Activated T-helper 2 cell treated with anti-CD3 and anti-CD28 coated beads, Interferon-gamma antibody, Interleukin-2, Interleukin-4, amounts not matched to agents 10 μg/mL and 5 μg/mL and 100 μg/mL, durations not matched to agents 14 hours and 24 hours and 36 hours (primary cell): ENCODE measurements around the gene SMIM23. TPM values are rescaled to one million over a fixed set of nuclear protein-coding genes. Genes with fewer than 3 reads are reported as not detected.

Source experiments
- DNase-seq: peaks from one replicate; pipeline ENCODE4 v3.0.0; 2021; ENCODE audit warnings: low spot score
- H3K27ac Mint-ChIP-seq: one replicate; pipeline ENCODE4 v1.8.0; 2021; ENCODE audit warnings: mixed read lengths
- H3K27me3 Mint-ChIP-seq: one replicate; pipeline ENCODE4 v1.8.0; 2021; ENCODE audit warnings: low read depth, mixed read lengths
- H3K36me3 Mint-ChIP-seq: one replicate; pipeline ENCODE4 v1.8.0; 2021; ENCODE audit warnings: low read depth, mixed read lengths
- H3K4me1 Mint-ChIP-seq: one replicate; pipeline ENCODE4 v1.8.0; 2021; ENCODE audit warnings: low read depth, mixed read lengths
- H3K4me3 Mint-ChIP-seq: one replicate; pipeline ENCODE4 v1.8.0; 2021; ENCODE audit warnings: low read depth, mild to moderate bottlenecking, moderate library complexity, mixed read lengths
- H3K9me3 Mint-ChIP-seq: one replicate; pipeline ENCODE4 v1.8.0; 2021; ENCODE audit warnings: mixed read lengths
- intact Hi-C: fragments of 100-400 bp; cut with micrococcal nuclease; formaldehyde crosslinking; loops from one replicate; pipeline ENCODE4 v1.15.1; 2023
- total RNA-seq: library from RNA; stranded (reverse); gene quantifications from 2 replicates; pipeline ENCODE4 v1.2.3, GENCODE V29; 2022

SMIM23 gene
- total RNA-seq, 1 donor from 2014 or later: not detected

DNA sequence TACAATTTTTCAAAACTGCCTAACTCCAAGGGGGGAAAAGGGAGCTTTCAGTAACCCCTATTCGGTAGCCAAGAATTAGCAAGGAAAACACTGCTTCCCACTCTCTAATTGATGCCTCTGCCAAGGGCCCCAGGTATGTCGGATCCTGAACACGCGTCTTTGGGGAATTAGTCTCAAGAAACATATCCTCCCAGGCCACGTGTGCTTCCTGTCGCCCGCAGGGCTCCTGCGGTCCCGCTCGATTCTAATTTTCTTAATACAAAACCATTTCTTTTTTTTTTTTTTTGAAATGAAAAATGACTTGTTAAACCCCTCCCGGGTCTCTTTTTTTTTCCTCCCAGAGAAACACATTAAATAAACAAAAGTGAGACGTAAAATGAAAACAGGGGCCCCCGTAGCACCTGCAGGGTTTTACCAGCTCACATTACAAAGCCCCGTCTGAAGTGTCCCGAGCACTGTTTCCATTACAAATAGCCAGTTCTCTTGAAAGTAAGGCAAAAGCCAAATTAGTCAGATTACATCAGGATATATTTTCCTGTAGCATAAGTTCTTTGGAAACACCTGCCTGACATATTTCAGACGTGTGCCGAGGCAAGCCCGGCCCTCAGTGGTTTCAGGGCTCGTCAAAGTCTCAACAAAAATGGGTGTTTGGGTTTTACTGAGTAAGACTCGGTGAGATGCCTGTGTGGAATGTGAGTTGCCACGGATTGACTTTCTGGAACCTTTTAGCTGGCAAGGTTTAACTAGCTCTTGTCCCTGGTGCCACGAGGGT lies 21.5 kb downstream of the SMIM23 start:
- no peak overlapping the region for H3K4me3 Mint-ChIP-seq

DNA sequence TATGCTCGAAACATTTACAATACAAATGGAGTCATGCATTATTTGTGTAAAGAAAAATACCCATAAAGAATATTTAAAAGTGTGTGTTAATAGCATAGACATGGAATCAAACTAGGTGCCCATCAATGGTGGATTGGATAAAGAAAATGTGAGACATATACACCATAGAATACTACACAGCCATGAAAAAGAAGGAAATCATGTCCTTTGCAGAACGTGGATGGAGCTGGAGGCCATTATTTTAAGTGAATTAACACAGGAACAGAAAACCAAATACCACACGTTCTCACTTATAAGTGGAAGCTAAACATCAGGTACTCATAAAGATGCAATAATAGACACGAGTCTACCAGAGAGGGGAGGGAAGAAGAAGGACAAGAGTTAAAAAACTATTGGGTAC lies 22.8 kb downstream of the SMIM23 start:
- intact Hi-C loops: no loop called here
- H3K27ac Mint-ChIP-seq: no peak overlapping the region
- DNase-seq: no peak

More for the DNA sequence above, 21.5 kb downstream of the SMIM23 start:
- no peak for DNase-seq
- intact Hi-C loops: no loop called here
- H3K27me3 Mint-ChIP-seq: peaks cover 27% of the 10 kb centered on the region
- no peak overlapping the region for H3K27ac Mint-ChIP-seq
- H3K36me3 Mint-ChIP-seq: no peaks in the 10 kb centered on the region
- H3K9me3 Mint-ChIP-seq: no peaks in the 10 kb centered on the region
- peaks cover 2% of the 10 kb centered on the region for H3K4me1 Mint-ChIP-seq

DNA sequence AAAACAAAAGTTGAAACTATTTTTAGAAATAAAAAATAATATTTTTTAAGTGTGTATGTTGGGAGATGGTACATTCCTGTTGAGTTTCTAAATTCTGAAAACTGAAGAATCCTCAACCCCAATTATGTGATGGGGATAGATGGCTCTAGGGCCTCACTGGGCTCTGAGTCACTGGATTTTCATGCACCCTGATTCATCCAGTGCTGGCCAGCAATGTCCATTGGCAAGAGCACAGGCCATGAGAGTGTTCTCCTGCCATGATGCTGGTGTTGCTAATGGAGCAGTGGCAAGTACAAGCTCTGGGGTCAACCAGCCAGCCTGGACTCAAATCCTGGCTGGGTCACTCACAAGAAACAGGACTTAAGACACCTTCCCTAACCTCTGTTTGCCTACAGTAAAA lies 23.3 kb downstream of the SMIM23 start:
- no peaks in the 10 kb centered on the region for H3K9me3 Mint-ChIP-seq
- no peaks in the 10 kb centered on the region for H3K36me3 Mint-ChIP-seq
- H3K4me3 Mint-ChIP-seq: no peak overlapping the region
- peaks cover 27% of the 10 kb centered on the region for H3K27me3 Mint-ChIP-seq
- no peak for DNase-seq
- H3K4me1 Mint-ChIP-seq: peaks cover 2% of the 10 kb centered on the region
- no peak overlapping the region for H3K27ac Mint-ChIP-seq
- intact Hi-C loops: no loop called here

More for the DNA sequence above, 22.8 kb downstream of the SMIM23 start:
- Mint-ChIP-seq H3K36me3 (no peaks in the 10 kb centered on the region), H3K27me3 (peaks cover 27% of the 10 kb centered on the region), H3K4me3 (no peak overlapping the region), H3K9me3 (no peaks in the 10 kb centered on the region), H3K4me1 (peaks cover 2% of the 10 kb centered on the region)

DNA sequence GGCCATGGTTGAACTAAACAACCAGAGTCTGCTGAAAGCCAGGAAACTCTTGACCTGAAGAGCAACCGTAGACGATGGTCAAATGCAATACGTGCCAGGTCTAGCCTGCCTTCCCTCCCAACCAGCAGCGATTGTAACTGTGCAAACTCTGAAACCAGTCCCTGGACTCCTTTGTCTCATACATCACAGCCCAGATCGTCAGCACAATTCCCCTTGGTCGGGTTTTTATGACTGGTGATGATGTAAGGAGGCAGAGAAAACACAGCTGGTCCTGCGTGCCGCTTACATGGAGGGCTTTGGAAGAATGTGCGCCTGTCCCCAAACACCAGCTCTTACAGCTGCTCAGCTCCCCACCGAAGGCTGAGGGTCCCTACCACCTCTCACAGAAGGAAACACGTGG lies 24.6 kb downstream of the SMIM23 start:
- intact Hi-C loops: no loop called here
- Mint-ChIP-seq H3K36me3 (no peaks in the 10 kb centered on the region), H3K4me3 (no peak overlapping the region), H3K9me3 (no peaks in the 10 kb centered on the region), H3K27ac (no peak overlapping the region), H3K4me1 (peaks cover 2% of the 10 kb centered on the region), H3K27me3 (peaks cover 29% of the 10 kb centered on the region)
- no peak for DNase-seq

DNA sequence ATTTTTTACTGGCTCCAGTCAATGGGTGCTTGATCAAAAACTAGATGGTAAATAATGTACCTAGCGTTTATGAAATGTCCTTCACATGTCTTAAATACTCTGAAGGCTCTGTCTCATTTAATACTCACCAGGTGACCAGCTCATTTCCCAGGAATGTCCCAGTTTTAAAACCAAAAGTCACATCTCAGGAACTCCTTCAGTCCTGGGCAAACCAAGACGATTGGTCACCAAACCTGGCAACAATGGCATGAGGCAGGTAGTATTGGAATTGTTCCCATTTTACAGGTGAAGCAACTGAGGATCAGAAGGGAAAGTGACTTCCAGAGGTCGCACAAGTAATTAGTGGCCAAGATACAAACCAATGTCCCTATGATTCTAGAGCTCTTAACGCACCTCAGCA lies 27.7 kb downstream of the SMIM23 start:
- Mint-ChIP-seq H3K9me3 (no peaks in the 10 kb centered on the region), H3K36me3 (no peaks in the 10 kb centered on the region), H3K27ac (no peak overlapping the region), H3K4me3 (no peak overlapping the region), H3K4me1 (no peaks in the 10 kb centered on the region), H3K27me3 (peaks cover 10% of the 10 kb centered on the region)
- intact Hi-C loops: no loop called here
- DNase-seq: no peak

DNA sequence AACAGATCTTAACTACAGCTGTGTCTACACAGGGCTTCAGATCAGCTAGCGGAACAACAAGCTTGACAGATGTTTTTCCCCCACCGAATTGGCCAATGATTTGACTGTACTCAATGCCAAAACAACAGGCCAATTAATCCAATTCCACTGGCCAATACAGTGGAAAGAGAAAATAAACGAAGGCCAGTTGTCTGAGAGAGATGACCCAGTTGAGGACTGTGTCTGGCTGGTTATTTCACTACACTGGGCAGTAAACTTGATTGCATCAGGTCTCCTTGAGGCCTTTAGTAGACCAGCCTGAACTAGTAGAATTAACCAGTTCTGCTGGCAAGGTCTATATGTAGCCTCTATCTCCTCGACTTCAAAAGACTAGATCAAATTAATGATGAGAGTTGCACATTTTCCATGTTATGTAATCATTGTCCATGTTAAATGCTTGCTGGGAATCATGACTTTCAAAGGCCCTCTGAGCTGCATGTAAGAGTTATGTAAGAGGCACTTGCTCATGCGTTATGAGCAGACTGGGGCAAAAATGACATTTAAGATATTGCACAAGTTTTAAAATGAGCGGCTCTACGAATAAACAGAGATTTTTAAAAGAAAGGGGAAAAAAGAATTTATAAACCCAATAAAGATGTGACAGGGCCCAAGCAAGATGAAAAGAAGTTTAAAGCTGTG lies 28.3 kb downstream of the SMIM23 start:
- intact Hi-C loops: no loop called here
- H3K4me1 Mint-ChIP-seq: no peaks in the 10 kb centered on the region
- no peak for DNase-seq
- H3K36me3 Mint-ChIP-seq: no peaks in the 10 kb centered on the region
- no peak overlapping the region for H3K27ac Mint-ChIP-seq
- H3K27me3 Mint-ChIP-seq: peaks cover 10% of the 10 kb centered on the region
- no peaks in the 10 kb centered on the region for H3K9me3 Mint-ChIP-seq
- no peak overlapping the region for H3K4me3 Mint-ChIP-seq

DNA sequence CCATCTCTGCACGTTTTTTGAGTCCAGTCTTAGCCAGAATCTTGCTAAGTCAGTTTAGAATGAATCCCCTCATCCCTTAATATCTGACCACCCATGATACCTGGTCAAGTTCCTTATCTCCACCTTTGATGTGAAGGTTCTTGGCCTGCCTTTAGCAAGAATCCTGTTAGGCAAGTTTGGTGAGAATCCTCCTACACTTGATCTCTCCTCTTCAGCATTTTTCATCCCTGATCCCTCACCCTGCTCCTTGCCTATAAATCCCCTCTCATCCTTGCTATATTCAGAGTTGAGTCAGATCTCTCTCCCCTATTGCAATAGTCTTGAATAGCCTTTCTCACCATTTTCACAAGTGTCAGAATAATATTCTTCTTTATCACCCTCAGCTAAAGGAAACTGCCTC lies 31.0 kb downstream of the SMIM23 start:
- Mint-ChIP-seq H3K4me3 (no peak overlapping the region), H3K27me3 (peaks cover 10% of the 10 kb centered on the region), H3K4me1 (no peaks in the 10 kb centered on the region), H3K27ac (no peak overlapping the region), H3K36me3 (no peaks in the 10 kb centered on the region), H3K9me3 (no peaks in the 10 kb centered on the region)
- intact Hi-C loops: no loop called here
- DNase-seq: no peak

DNA sequence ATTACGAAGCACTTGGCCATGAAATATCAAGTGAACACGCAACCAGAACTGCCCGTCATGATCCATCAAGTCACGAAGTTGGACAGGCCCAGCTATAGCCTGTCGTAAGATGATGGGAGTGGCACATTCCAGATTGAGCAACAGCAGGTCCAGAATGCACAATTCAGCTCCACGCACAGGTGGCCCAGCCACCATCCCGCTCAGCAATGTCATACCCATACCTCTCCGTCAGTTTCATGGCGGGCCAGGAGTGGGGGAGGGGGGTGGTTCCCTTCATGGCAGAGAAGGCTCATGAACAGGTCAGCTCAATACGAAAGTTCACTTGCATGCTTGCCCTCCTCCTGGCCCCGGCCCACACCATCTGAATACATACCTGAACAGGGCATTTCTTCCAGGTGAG lies 34.9 kb downstream of the SMIM23 start:
- Mint-ChIP-seq H3K4me1 (no peaks in the 10 kb centered on the region), H3K4me3 (no peak overlapping the region), H3K36me3 (no peaks in the 10 kb centered on the region), H3K27ac (no peak overlapping the region), H3K27me3 (peaks cover 4% of the 10 kb centered on the region), H3K9me3 (no peaks in the 10 kb centered on the region)
- DNase-seq: no peak
- intact Hi-C loops: no loop called here

DNA sequence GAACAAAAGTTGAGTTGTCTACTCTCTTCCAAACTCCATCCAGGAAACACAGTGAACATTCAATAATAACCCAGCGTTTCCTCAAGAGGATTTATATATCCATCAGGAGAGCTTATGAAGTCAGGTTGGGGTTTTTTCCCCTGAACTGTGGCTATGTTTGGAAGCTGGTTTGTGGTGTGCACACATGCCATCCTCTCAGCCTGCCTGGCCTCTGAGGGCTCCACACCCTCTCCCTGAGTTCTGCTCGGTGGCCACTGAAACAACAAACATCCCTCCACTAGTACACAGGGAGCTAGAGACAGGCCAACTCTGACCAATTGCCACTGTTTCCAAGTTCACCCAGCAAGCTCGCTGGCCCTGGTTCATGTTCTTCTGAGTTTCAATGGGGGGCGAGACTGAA lies 35.7 kb downstream of the SMIM23 start:
- H3K27me3 Mint-ChIP-seq: peaks cover 4% of the 10 kb centered on the region
- no peaks in the 10 kb centered on the region for H3K4me1 Mint-ChIP-seq
- H3K36me3 Mint-ChIP-seq: no peaks in the 10 kb centered on the region
- H3K27ac Mint-ChIP-seq: no peak overlapping the region
- H3K9me3 Mint-ChIP-seq: no peaks in the 10 kb centered on the region
- no peak for DNase-seq
- intact Hi-C loops: no loop called here
- no peak overlapping the region for H3K4me3 Mint-ChIP-seq

DNA sequence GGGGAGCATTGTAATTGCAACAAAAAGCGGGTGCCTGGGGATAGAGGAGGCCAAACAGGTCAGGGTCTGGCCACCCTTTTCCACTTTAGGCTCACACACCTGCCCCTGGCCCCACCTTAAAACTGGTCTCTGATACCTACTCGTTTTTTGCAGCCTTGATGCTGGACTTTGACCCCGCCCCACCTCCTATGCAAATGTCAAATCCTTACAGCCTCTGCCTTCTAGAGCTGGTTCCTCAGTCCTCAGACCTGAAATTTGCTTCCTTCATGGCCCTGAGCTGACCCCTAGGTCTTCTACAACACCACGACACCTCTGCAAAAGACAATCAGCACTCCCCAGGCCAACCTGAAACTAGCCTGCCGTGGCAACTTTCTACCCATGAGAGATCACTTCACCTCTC lies 37.7 kb downstream of the SMIM23 start:
- DNase-seq: no peak
- Mint-ChIP-seq H3K4me1 (no peaks in the 10 kb centered on the region), H3K27me3 (peaks cover 2% of the 10 kb centered on the region), H3K9me3 (no peaks in the 10 kb centered on the region), H3K36me3 (no peaks in the 10 kb centered on the region), H3K27ac (no peak overlapping the region), H3K4me3 (no peak overlapping the region)
- intact Hi-C loops: no loop called here

DNA sequence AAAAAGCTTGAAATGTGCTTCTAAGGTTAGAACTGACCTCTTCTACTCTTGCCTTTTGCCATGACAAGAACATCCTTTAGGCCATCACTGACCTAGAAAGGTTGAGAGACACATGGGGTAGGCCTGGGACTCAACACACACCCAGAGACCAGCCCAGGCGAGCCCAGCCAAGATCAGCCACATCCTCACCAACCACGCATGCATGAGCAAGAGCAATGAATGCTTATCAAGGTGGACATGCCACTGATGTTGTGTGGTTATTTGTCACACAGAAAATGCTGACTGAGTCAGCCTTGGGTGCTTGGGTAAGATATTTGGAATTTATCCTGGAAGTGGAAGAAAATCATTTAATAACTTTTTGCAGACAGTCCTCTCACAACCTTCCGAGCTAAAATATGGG lies 39.4 kb downstream of the SMIM23 start:
- H3K4me1 Mint-ChIP-seq: no peaks in the 10 kb centered on the region
- no peaks in the 10 kb centered on the region for H3K9me3 Mint-ChIP-seq
- DNase-seq: no peak
- peaks cover 2% of the 10 kb centered on the region for H3K27me3 Mint-ChIP-seq
- intact Hi-C loops: no loop called here
- H3K4me3 Mint-ChIP-seq: no peak overlapping the region
- H3K27ac Mint-ChIP-seq: no peak overlapping the region
- H3K36me3 Mint-ChIP-seq: no peaks in the 10 kb centered on the region

DNA sequence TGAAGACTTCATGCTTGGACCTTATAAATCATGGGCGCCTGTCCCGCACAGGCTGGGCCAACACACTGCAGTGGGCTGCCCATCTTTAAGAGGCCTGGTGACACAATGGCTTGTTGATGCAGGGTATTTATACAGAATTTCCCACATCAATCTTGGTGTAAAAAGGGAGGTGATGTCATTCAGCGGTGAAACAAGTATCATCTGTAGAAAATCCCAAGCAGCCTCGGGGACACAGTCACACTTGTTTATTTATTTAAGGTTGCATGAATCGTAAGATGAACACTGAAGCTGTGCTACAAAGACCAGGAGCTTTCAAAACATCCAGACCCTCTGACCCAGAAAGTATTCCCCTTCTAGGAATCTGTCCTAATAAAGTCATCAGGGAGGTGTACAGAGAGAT lies 40.5 kb downstream of the SMIM23 start:
- intact Hi-C loops: no loop called here
- H3K27me3 Mint-ChIP-seq: peaks cover 2% of the 10 kb centered on the region
- H3K36me3 Mint-ChIP-seq: no peaks in the 10 kb centered on the region
- H3K4me3 Mint-ChIP-seq: no peak overlapping the region
- H3K27ac Mint-ChIP-seq: no peak overlapping the region
- no peaks in the 10 kb centered on the region for H3K4me1 Mint-ChIP-seq
- no peak for DNase-seq
- no peaks in the 10 kb centered on the region for H3K9me3 Mint-ChIP-seq

DNA sequence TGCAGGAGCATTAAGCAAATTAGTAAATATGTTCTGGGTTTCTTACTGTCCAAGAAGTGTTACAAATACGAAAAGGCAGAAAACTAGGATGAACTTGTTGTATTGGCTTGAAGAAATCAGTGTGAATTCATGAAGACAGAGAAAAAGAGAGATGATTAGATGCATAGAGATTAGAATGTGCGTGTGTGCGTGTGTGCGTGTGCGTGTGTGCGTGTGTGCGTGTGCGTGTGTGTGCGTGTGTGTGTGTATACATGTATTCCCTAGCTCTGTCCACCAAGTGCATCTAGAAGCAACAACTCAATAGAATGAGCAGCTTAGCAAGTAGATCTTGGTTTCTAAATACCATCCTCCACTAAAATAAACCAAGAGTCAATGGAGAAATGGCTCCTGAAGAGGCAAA lies 41.5 kb downstream of the SMIM23 start:
- no peaks in the 10 kb centered on the region for H3K9me3 Mint-ChIP-seq
- intact Hi-C loops: no loop called here
- no peak overlapping the region for H3K27ac Mint-ChIP-seq
- no peak overlapping the region for H3K4me3 Mint-ChIP-seq
- H3K4me1 Mint-ChIP-seq: no peaks in the 10 kb centered on the region
- peaks cover 3% of the 10 kb centered on the region for H3K27me3 Mint-ChIP-seq
- DNase-seq: no peak
- H3K36me3 Mint-ChIP-seq: no peaks in the 10 kb centered on the region
